HepG2 (cell line): ENCODE data around the gene ZBTB44. TPM values are rescaled to one million over a fixed set of nuclear protein-coding genes. Genes with fewer than 3 reads are reported as not detected.

Source experiments
- BCL3 ChIP-seq: sonication (generic); formaldehyde crosslinking; IDR thresholded peaks from 2 replicates; pipeline ENCODE4 v1.5.1; 2020; ENCODE audit warnings: mild to moderate bottlenecking, missing genetic modification reagents, moderate library complexity
- CREB1 ChIP-seq, 2 experiments: fragments of 450-650 bp in 1 of 2; IDR thresholded peaks; 2 replicates each; pipeline ENCODE4 v1.6.1; 2016 to 2017; ENCODE audit warnings: control low read depth in 1 of 2, mild to moderate bottlenecking in 1 of 2, missing compliant biosample characterization in 1 of 2, missing genetic modification characterization in 1 of 2
- ESRRA ChIP-seq: sonication (generic); formaldehyde crosslinking; IDR thresholded peaks from 2 replicates; pipeline ENCODE4 v1.5.1; 2020; ENCODE audit warnings: mild to moderate bottlenecking, low read depth, missing genetic modification reagents
- GPBP1L1 ChIP-seq: sonication (generic); formaldehyde crosslinking; IDR thresholded peaks from 2 replicates; pipeline ENCODE4 v1.5.0; 2020; ENCODE audit warnings: mild to moderate bottlenecking, missing genetic modification reagents
- HNF1B ChIP-seq: sonication (generic); formaldehyde crosslinking; IDR thresholded peaks from 2 replicates; pipeline ENCODE4 v1.5.1; 2020; ENCODE audit warnings: mild to moderate bottlenecking, moderate library complexity, missing genetic modification reagents
- IKZF1 ChIP-seq: fragments of 450-650 bp; IDR thresholded peaks from 2 replicates; pipeline ENCODE4 v1.7.1; 2016
- MAX ChIP-seq: IDR thresholded peaks from 2 replicates; pipeline ENCODE4 v1.6.1; 2012; ENCODE audit warnings: inconsistent platforms
- MYC ChIP-seq: sonication (generic); formaldehyde crosslinking; IDR thresholded peaks from 2 replicates; pipeline ENCODE4 v1.9.0; 2021; ENCODE audit warnings: missing genetic modification reagents, borderline replicate concordance
- RELA ChIP-seq: sonication (generic); formaldehyde crosslinking; IDR thresholded peaks from 2 replicates; pipeline ENCODE4 v1.4.0; 2020; ENCODE audit warnings: missing genetic modification reagents
- SALL2 ChIP-seq: sonication (generic); formaldehyde crosslinking; IDR thresholded peaks from 2 replicates; pipeline ENCODE4 v1.8.1; 2023; ENCODE audit warnings: mild to moderate bottlenecking, missing genetic modification reagents, inconsistent platforms
- SMYD3 ChIP-seq: sonication (generic); formaldehyde crosslinking; IDR thresholded peaks from 2 replicates; pipeline ENCODE4 v1.8.1; 2023; ENCODE audit warnings: mild to moderate bottlenecking, missing genetic modification reagents
- SSRP1 ChIP-seq: IDR thresholded peaks from 2 replicates; pipeline ENCODE4 v1.6.1; 2016; ENCODE audit warnings: control low read depth
- ZBTB7A ChIP-seq: sonication (generic); formaldehyde crosslinking; IDR thresholded peaks from 2 replicates; pipeline ENCODE4 v1.8.0; 2022; ENCODE audit warnings: mild to moderate bottlenecking, missing genetic modification reagents
- ZFP1 ChIP-seq: IDR thresholded peaks from 2 replicates; pipeline ENCODE4 v1.6.1; 2016
- ZFX ChIP-seq: sonication (generic); formaldehyde crosslinking; IDR thresholded peaks from 2 replicates; pipeline ENCODE4 v1.4.0; 2020; ENCODE audit warnings: mild to moderate bottlenecking, low read depth, missing genetic modification reagents, moderate library complexity
- ZMYM4 ChIP-seq: sonication (generic); formaldehyde crosslinking; IDR thresholded peaks from 2 replicates; pipeline ENCODE4 v1.8.1; 2023; ENCODE audit warnings: mild to moderate bottlenecking, missing genetic modification reagents
- ZNF207 ChIP-seq: fragments of 450-650 bp; IDR thresholded peaks from 2 replicates; pipeline ENCODE4 v1.6.1; 2016; ENCODE audit warnings: antibody characterized with exemption, borderline replicate concordance
- ZNF282 ChIP-seq: fragments of 450-650 bp; IDR thresholded peaks from 2 replicates; pipeline ENCODE4 v1.6.1; 2018; ENCODE audit not compliant: partially characterized antibody
- ZNF432 ChIP-seq: sonication (generic); formaldehyde crosslinking; IDR thresholded peaks from 2 replicates; pipeline ENCODE4 v1.5.0; 2020; ENCODE audit warnings: missing genetic modification reagents, mild to moderate bottlenecking, borderline replicate concordance
- ZNF451 ChIP-seq: sonication (generic); formaldehyde crosslinking; IDR thresholded peaks from 2 replicates; pipeline ENCODE4 v1.5.0; 2020; ENCODE audit warnings: mild to moderate bottlenecking, missing genetic modification reagents
- ZNF644 ChIP-seq: IDR thresholded peaks from 2 replicates; pipeline ENCODE4 v1.6.1; 2016; ENCODE audit warnings: low read depth
- ZNF75D ChIP-seq: sonication (generic); formaldehyde crosslinking; IDR thresholded peaks from 2 replicates; pipeline ENCODE4 v1.8.1; 2023; ENCODE audit warnings: missing genetic modification reagents, mild to moderate bottlenecking, borderline replicate concordance
- ZNF761 ChIP-seq: sonication (generic); formaldehyde crosslinking; conservative IDR thresholded peaks from 2 replicates; pipeline ENCODE4 v1.4.0; 2020; ENCODE audit warnings: mild to moderate bottlenecking, missing genetic modification reagents
- polyA plus RNA-seq, 8 experiments: library from polyadenylated mRNA; depleted of rRNA in 3 of 8; stranded (reverse) in 7 of 8; unstranded in 1 of 8; fragments of >200 nt; fragmentation: Illumina TruSeq in 4 of 8; extraction: Trizol in 4 of 8; gene quantifications; 2 replicates each; pipeline versions ENCODE4 v1.2.1 to v1.2.3, GENCODE V29; 2011 to 2016; ENCODE audit warnings: low read depth in 4 of 8, missing spikeins in 1 of 8, mixed read lengths in 1 of 8; ENCODE audit not compliant: insufficient read depth in 1 of 8
- total RNA-seq, 5 experiments: library from RNA; depleted of rRNA; stranded (reverse); fragments of >200 nt; fragmentation: Illumina TruSeq; extraction: Trizol; gene quantifications; 2 replicates each; pipeline ENCODE4 v1.2.3, GENCODE V29; 2016; ENCODE audit warnings: low read depth in 1 of 5

Gene ZBTB44
- total and polyA plus RNA-seq, 2 of the 13 experiments (the other 11 are each of a cell fraction or from before 2014, with no cell fraction given) = 22.8 to 23.6 TPM

GRCh38 chr11:130179396-130180306, 135.1 kb downstream of the ZBTB44 start (continued):
- TF ChIP-seq CREB1 (IDR thresholded peaks at IDR 0.05) (peak; percentile 36; the same call in 1 of the 2 replicates), CREB1 (CRISPR knock-in tag; IDR thresholded peaks at IDR 0.05) (no peak), RELA (CRISPR knock-in tag) (no peak), MAX (no peak), ZNF75D (CRISPR knock-in tag) (no peak), ZNF644 (CRISPR knock-in tag) (no peak), ZNF451 (CRISPR knock-in tag) (no peak), SSRP1 (CRISPR knock-in tag) (no peak), ESRRA (no peak), ZFX (CRISPR knock-in tag) (no peak), SMYD3 (no peak), ZNF207 (no peak), MYC (no peak), BCL3 (CRISPR knock-in tag) (no peak), ZMYM4 (CRISPR knock-in tag) (peak; percentile 43; the same call in 1 of the 2 replicates), ZNF761 (CRISPR knock-in tag) (no peak), HNF1B (CRISPR knock-in tag) (0 out of 2 replicates have a peak, but pooled peaks have one; percentile 28), ZBTB7A (CRISPR knock-in tag) (no peak), SALL2 (CRISPR knock-in tag) (no peak), ZNF282 (no peak), ZNF432 (CRISPR knock-in tag) (no peak), IKZF1 (no peak), ZFP1 (CRISPR knock-in tag) (no peak), GPBP1L1 (CRISPR knock-in tag) (no peak)
- TF ChIP-seq, all 625 proteins: peak for 8
